Astrocyte (in vitro differentiated cells and primary cell): Measurements from ENCODE around the gene HMGCS2.

Experiments used
- EZH2 ChIP-seq: IDR thresholded peaks from 2 replicates; pipeline ENCODE4 v1.6.1; 2012; ENCODE audit warnings: mild to moderate bottlenecking, low read length, inconsistent platforms; ENCODE audit not compliant: insufficient read depth
- TF ChIP-seq, protein P1 (sequence below): IDR thresholded peaks from 2 replicates; pipeline ENCODE4 v1.5.1; 2011; ENCODE audit warnings: low read depth, mild to moderate bottlenecking, inconsistent platforms, low read length, moderate library complexity; ENCODE audit not compliant: insufficient read depth

DNA sequence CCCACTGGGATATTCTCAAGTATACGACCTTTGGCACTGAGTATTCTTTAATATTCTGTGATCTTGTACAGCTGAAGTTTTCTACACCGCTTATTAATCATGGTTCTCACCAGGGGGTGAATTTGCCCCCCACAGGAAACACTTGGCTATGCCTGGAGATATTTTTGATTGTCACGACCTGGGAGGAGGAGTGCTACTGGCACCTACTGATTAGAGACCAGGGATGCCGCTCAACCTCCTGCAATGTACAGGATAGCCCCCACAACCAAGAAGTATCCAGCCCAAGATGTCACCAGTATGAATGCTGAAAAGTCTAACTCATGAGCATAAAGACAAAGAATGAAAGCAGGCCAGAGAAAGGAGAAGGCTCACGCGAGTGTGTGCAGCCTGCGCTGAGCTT, 28.9 kb upstream of the HMGCS2 start:
- TF ChIP-seq, protein P1, sequence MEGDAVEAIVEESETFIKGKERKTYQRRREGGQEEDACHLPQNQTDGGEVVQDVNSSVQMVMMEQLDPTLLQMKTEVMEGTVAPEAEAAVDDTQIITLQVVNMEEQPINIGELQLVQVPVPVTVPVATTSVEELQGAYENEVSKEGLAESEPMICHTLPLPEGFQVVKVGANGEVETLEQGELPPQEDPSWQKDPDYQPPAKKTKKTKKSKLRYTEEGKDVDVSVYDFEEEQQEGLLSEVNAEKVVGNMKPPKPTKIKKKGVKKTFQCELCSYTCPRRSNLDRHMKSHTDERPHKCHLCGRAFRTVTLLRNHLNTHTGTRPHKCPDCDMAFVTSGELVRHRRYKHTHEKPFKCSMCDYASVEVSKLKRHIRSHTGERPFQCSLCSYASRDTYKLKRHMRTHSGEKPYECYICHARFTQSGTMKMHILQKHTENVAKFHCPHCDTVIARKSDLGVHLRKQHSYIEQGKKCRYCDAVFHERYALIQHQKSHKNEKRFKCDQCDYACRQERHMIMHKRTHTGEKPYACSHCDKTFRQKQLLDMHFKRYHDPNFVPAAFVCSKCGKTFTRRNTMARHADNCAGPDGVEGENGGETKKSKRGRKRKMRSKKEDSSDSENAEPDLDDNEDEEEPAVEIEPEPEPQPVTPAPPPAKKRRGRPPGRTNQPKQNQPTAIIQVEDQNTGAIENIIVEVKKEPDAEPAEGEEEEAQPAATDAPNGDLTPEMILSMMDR: no peak
- TF ChIP-seq EZH2: no peak
